ENCODE data around the gene RNF146.

Gene RNF146

GRCh38 chr6:127266892-127267645, 405 bp downstream of the RNF146 start:
- H3K4me1 Mint-ChIP-seq (ENCODE audit: low read depth in 2 of 2) = peaks cover 25 to 32% of the 10 kb centered on the region in 2 donors
- peak overlapping the region; percentile 97 to 99 for H3K27ac Mint-ChIP-seq
- no peaks in the 10 kb centered on the region for H3K27me3 Mint-ChIP-seq
- peak; percentile 62 for ATAC-seq (replicated peaks)
- H3K9me3 Mint-ChIP-seq = no peaks in the 10 kb centered on the region
- H3K36me3 Mint-ChIP-seq (ENCODE audit: insufficient read depth) = peaks cover 16% of the 10 kb centered on the region
- DNase-seq = peak; percentile 37 to 44 (median 43)
- peak overlapping the region; percentile 96 for H3K4me3 Mint-ChIP-seq

GRCh38 chr6:127267646-127268625, 1.3 kb downstream of the RNF146 start:
- ATAC-seq (replicated peaks) (peak; percentile 7), DNase-seq (peak in 1 of 3 experiments; percentile 2)
- no peaks in the 10 kb centered on the region for H3K9me3 Mint-ChIP-seq
- peak overlapping the region; percentile 97 to 99 for H3K27ac Mint-ChIP-seq
- no peaks in the 10 kb centered on the region for H3K27me3 Mint-ChIP-seq
- peaks cover 27 to 37% of the 10 kb centered on the region in 2 donors for H3K4me1 Mint-ChIP-seq (ENCODE audit: low read depth in 2 of 2)
- H3K36me3 Mint-ChIP-seq (ENCODE audit: insufficient read depth) = peaks cover 16% of the 10 kb centered on the region
- H3K4me3 Mint-ChIP-seq = peak overlapping the region; percentile 96

- Mint-ChIP-seq H3K36me3 (ENCODE audit: insufficient read depth) (peaks cover 7% of the 10 kb centered on the region), H3K4me3 (no peak overlapping the region), H3K4me1 (ENCODE audit: low read depth in 2 of 2) (peaks cover 25 to 48% of the 10 kb centered on the region in 2 donors), H3K27ac (no peak overlapping the region), H3K27me3 (no peaks in the 10 kb centered on the region), H3K9me3 (no peaks in the 10 kb centered on the region)
- no peak for ATAC-seq (replicated peaks)
- no peak for DNase-seq
Measured at GRCh38 chr6:127272576-127272975, 5.9 kb downstream of the RNF146 start.

GRCh38 chr6:127273499-127273898, 6.8 kb downstream of the RNF146 start:
- no peaks in the 10 kb centered on the region for H3K27me3 Mint-ChIP-seq
- H3K36me3 Mint-ChIP-seq (ENCODE audit: insufficient read depth) = no peaks in the 10 kb centered on the region
- DNase-seq = no peak
- peak overlapping the region in 1 of 2 donors; percentile 14 for H3K27ac Mint-ChIP-seq
- no peak overlapping the region for H3K4me3 Mint-ChIP-seq
- no peaks in the 10 kb centered on the region for H3K9me3 Mint-ChIP-seq
- peaks cover 18 to 39% of the 10 kb centered on the region in 2 donors for H3K4me1 Mint-ChIP-seq (ENCODE audit: low read depth in 2 of 2)
- no peak for ATAC-seq (replicated peaks)

GRCh38 chr6:127276331-127276730, 9.7 kb downstream of the RNF146 start:
- Mint-ChIP-seq H3K36me3 (ENCODE audit: insufficient read depth) (no peaks in the 10 kb centered on the region), H3K9me3 (no peaks in the 10 kb centered on the region), H3K4me1 (ENCODE audit: low read depth in 2 of 2) (peaks cover 13 to 30% of the 10 kb centered on the region in 2 donors), H3K4me3 (no peak overlapping the region), H3K27me3 (no peaks in the 10 kb centered on the region), H3K27ac (no peak overlapping the region)
- no peak for ATAC-seq (replicated peaks)
- DNase-seq = no peak

GRCh38 chr6:127277878-127278843, 11.5 kb downstream of the RNF146 start:
- no peak for ATAC-seq (replicated peaks)
- H3K9me3 Mint-ChIP-seq = no peaks in the 10 kb centered on the region

GRCh38 chr6:127279815-127280214, 13.2 kb downstream of the RNF146 start:
- Mint-ChIP-seq H3K4me1 (ENCODE audit: low read depth in 2 of 2) (peaks cover 6 to 11% of the 10 kb centered on the region in 2 donors), H3K4me3 (no peak overlapping the region), H3K9me3 (no peaks in the 10 kb centered on the region), H3K27ac (peak overlapping the region in 1 of 2 donors; percentile 22), H3K36me3 (ENCODE audit: insufficient read depth) (no peaks in the 10 kb centered on the region), H3K27me3 (no peaks in the 10 kb centered on the region)
- DNase-seq = no peak
- ATAC-seq (replicated peaks) = no peak

More at GRCh38 chr6:127277878-127278843, 11.5 kb downstream of the RNF146 start:
- no peak overlapping the region for H3K27ac Mint-ChIP-seq
- H3K4me1 Mint-ChIP-seq (ENCODE audit: low read depth in 2 of 2) = peaks cover 9 to 23% of the 10 kb centered on the region in 2 donors
- no peak overlapping the region for H3K4me3 Mint-ChIP-seq
- H3K27me3 Mint-ChIP-seq = no peaks in the 10 kb centered on the region
- no peaks in the 10 kb centered on the region for H3K36me3 Mint-ChIP-seq (ENCODE audit: insufficient read depth)
- DNase-seq = no peak

- ATAC-seq (replicated peaks) (no peak), DNase-seq (no peak)
- no peak overlapping the region for H3K4me3 Mint-ChIP-seq
- peak overlapping the region in 1 of 2 donors; percentile 11 for H3K27ac Mint-ChIP-seq
- H3K4me1 Mint-ChIP-seq (ENCODE audit: low read depth in 2 of 2) = peaks cover 5 to 16% of the 10 kb centered on the region in 2 donors
- H3K9me3 Mint-ChIP-seq = no peaks in the 10 kb centered on the region
- peaks cover 11% of the 10 kb centered on the region for H3K36me3 Mint-ChIP-seq (ENCODE audit: insufficient read depth)
- H3K27me3 Mint-ChIP-seq = no peaks in the 10 kb centered on the region
Measured at GRCh38 chr6:127282184-127282583, 15.5 kb downstream of the RNF146 start.

GRCh38 chr6:127288705-127289104, 22.0 kb downstream of the RNF146 start:
- H3K27me3 Mint-ChIP-seq = no peaks in the 10 kb centered on the region
- H3K27ac Mint-ChIP-seq = no peak overlapping the region
- peaks cover 32% of the 10 kb centered on the region for H3K36me3 Mint-ChIP-seq (ENCODE audit: insufficient read depth)
- no peak for ATAC-seq (replicated peaks)
- H3K9me3 Mint-ChIP-seq = no peaks in the 10 kb centered on the region
- no peak overlapping the region for H3K4me3 Mint-ChIP-seq
- H3K4me1 Mint-ChIP-seq (ENCODE audit: low read depth in 2 of 2) = peaks cover 20 to 39% of the 10 kb centered on the region in 2 donors
- DNase-seq = no peak

GRCh38 chr6:127289934-127290333, 23.3 kb downstream of the RNF146 start:
- Mint-ChIP-seq H3K36me3 (ENCODE audit: insufficient read depth) (peaks cover 36% of the 10 kb centered on the region), H3K4me1 (ENCODE audit: low read depth in 2 of 2) (peaks cover 20 to 46% of the 10 kb centered on the region in 2 donors), H3K27me3 (no peaks in the 10 kb centered on the region), H3K27ac (peak overlapping the region in 1 of 2 donors; percentile 88), H3K4me3 (no peak overlapping the region), H3K9me3 (no peaks in the 10 kb centered on the region)
- DNase-seq (no peak), ATAC-seq (replicated peaks) (no peak)

- H3K36me3 Mint-ChIP-seq (ENCODE audit: insufficient read depth) = peaks cover 39% of the 10 kb centered on the region
- H3K4me3 Mint-ChIP-seq = peak overlapping the region; percentile 58 to 72
- DNase-seq (no peak), ATAC-seq (replicated peaks) (peak; percentile 7)
- peak overlapping the region; percentile 39 to 88 for H3K27ac Mint-ChIP-seq
- H3K9me3 Mint-ChIP-seq = no peaks in the 10 kb centered on the region
- H3K27me3 Mint-ChIP-seq = no peaks in the 10 kb centered on the region
- H3K4me1 Mint-ChIP-seq (ENCODE audit: low read depth in 2 of 2) = peaks cover 20 to 46% of the 10 kb centered on the region in 2 donors
Measured at GRCh38 chr6:127290391-127291265, 24.0 kb downstream of the RNF146 start.

GRCh38 chr6:127291495-127291894, 24.8 kb downstream of the RNF146 start:
- H3K27ac Mint-ChIP-seq = peak overlapping the region; percentile 39 to 88
- H3K4me1 Mint-ChIP-seq (ENCODE audit: low read depth in 2 of 2) = peaks cover 20 to 46% of the 10 kb centered on the region in 2 donors
- no peaks in the 10 kb centered on the region for H3K9me3 Mint-ChIP-seq
- no peak for DNase-seq
- ATAC-seq (replicated peaks) = peak; percentile 42
- no peaks in the 10 kb centered on the region for H3K27me3 Mint-ChIP-seq
- H3K4me3 Mint-ChIP-seq = peak overlapping the region; percentile 58 to 72
- peaks cover 38% of the 10 kb centered on the region for H3K36me3 Mint-ChIP-seq (ENCODE audit: insufficient read depth)
